ENCODE results near the gene FRMD8.

DNA sequence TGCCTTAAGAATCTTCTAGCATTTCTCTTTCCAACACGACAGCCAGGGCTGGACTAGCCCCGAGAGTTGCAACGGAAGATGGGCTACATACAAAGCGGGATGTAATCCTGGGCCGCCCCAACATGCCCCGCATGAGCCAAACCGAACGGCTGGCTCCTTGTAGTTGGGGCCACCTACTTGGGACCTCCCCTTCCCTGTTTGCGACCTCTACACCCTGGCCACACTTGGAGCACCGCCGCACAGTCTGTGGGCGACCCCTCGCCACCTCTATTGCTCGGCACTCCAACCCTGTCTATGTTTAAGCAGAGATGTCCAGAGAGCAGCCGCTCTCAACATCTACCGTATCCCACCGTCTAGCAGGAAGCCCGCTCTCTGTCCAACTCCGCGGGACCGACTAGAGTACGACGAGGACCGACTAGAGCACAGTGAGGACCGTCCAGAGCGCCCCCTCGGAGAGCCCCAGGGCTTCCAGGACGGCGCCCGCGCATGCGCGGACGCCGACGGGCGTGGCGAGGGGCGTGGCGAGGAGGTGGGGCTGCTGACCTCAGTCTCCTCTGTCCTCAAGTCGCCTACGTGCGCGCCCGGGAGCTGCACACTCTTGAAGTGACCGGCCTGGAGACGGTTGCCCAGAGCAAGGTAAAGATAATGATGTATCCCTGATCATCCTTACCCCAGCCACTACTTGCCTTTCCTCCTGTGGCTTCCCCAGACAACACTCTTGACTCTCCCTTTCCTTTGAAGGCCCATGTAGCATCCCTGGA lies 68.4 kb downstream of the FRMD8 start:
- TF ChIP-seq, protein P1, sequence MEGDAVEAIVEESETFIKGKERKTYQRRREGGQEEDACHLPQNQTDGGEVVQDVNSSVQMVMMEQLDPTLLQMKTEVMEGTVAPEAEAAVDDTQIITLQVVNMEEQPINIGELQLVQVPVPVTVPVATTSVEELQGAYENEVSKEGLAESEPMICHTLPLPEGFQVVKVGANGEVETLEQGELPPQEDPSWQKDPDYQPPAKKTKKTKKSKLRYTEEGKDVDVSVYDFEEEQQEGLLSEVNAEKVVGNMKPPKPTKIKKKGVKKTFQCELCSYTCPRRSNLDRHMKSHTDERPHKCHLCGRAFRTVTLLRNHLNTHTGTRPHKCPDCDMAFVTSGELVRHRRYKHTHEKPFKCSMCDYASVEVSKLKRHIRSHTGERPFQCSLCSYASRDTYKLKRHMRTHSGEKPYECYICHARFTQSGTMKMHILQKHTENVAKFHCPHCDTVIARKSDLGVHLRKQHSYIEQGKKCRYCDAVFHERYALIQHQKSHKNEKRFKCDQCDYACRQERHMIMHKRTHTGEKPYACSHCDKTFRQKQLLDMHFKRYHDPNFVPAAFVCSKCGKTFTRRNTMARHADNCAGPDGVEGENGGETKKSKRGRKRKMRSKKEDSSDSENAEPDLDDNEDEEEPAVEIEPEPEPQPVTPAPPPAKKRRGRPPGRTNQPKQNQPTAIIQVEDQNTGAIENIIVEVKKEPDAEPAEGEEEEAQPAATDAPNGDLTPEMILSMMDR (IDR thresholded peaks at IDR 0.05; ENCODE audit: poor library complexity) = no peak
- no peak for TF ChIP-seq EZH2 (IDR thresholded peaks at IDR 0.05; ENCODE audit: borderline replicate concordance)
- TF ChIP-seq EZH2phosphoT487 (IDR thresholded peaks at IDR 0.05; ENCODE audit: low read depth, severe bottlenecking, unreplicated experiment) = no peak
